Memory B cell (primary cell): ENCODE measurements around the gene IQSEC3.

Experiments
- ATAC-seq: fragments of 150-1000 bp; cut with Tn5 transposase; 2 replicates; pipeline ENCODE4 v1.10.0; 2021; ENCODE audit warnings: low read depth, mild to moderate bottlenecking, moderate library complexity
- DNase-seq, 2 donors: peaks; one replicate each; pipeline ENCODE4 v3.0.0; 2022; ENCODE audit warnings: low spot score in 2 of 2
- H3K27ac Mint-ChIP-seq: one replicate; pipeline ENCODE4 v1.8.0; 2022; ENCODE audit warnings: mild to moderate bottlenecking, moderate library complexity, mixed read lengths
- H3K27me3 Mint-ChIP-seq: one replicate; pipeline ENCODE4 v1.8.0; 2022; ENCODE audit warnings: mixed read lengths
- H3K36me3 Mint-ChIP-seq: one replicate; pipeline ENCODE4 v1.8.0; 2022; ENCODE audit warnings: mild to moderate bottlenecking, mixed read lengths
- H3K4me1 Mint-ChIP-seq: one replicate; pipeline ENCODE4 v1.8.0; 2022; ENCODE audit warnings: mixed read lengths
- H3K4me3 Mint-ChIP-seq: one replicate; pipeline ENCODE4 v1.8.0; 2022; ENCODE audit warnings: mild to moderate bottlenecking, moderate library complexity, mixed read lengths
- H3K9me3 Mint-ChIP-seq: one replicate; pipeline ENCODE4 v1.8.0; 2022; ENCODE audit warnings: mixed read lengths

Gene IQSEC3

DNA sequence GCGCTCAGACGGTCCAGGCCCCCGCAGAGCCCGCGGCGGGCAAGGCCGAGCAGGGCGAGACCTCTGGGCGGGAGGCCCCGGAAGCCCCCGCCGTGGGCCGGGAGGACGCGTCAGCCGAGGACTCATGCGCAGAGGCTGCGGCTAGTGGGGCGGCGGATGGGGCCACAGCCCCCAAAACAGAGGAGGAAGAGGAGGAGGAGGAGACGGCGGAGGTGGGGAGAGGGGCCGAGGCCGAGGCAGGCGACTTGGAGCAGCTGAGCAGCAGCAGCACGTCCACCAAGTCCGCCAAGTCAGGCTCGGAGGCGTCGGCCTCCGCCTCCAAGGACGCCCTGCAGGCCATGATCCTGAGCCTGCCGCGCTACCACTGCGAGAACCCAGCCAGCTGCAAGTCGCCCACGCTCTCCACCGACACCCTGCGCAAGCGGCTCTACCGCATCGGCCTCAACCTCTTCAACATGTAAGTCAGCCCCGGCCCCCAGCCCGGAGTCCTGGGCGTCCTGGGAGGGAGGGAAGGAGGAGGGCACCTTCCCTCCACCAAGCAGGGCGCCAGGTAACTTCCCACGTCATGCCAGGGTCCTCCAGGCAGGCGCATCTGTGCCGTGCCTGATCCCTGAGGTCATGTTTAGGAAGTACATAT lies 72.4 kb downstream of the IQSEC3 start:
- H3K27me3 Mint-ChIP-seq = peaks cover 17% of the 10 kb centered on the region
- no peaks in the 10 kb centered on the region for H3K36me3 Mint-ChIP-seq
- DNase-seq (no peak), ATAC-seq (no peak)
- no peaks in the 10 kb centered on the region for H3K4me1 Mint-ChIP-seq
- no peaks in the 10 kb centered on the region for H3K9me3 Mint-ChIP-seq
- H3K27ac Mint-ChIP-seq = no peak overlapping the region
- peak overlapping the region; percentile 47 for H3K4me3 Mint-ChIP-seq

- ATAC-seq (no peak), DNase-seq (no peak)
- Mint-ChIP-seq H3K4me1 (no peaks in the 10 kb centered on the region), H3K4me3 (no peak overlapping the region), H3K27ac (no peak overlapping the region), H3K27me3 (peaks cover 17% of the 10 kb centered on the region), H3K36me3 (no peaks in the 10 kb centered on the region), H3K9me3 (no peaks in the 10 kb centered on the region)
Measured at GRCh38 chr12:139585-139984, 73.0 kb downstream of the IQSEC3 start.

DNA sequence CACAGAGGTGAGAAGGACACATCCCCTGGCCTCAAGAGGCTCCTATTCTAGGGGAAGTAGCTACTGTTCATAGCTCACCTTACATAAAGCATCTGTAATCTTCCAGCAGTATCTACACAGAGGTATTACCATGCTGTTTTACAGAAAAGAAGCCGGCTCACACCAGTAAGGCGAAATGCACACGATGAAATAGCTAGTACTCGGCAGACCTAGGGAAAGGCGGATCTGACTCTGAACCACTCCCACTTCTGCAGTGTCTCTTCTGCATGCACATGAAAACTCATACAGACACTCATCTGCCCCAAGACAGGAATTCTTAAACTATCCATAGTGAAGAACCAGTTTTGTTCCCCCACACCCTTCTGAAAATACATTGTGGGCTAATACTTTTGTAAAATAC lies 73.6 kb downstream of the IQSEC3 start:
- Mint-ChIP-seq H3K27ac (no peak overlapping the region), H3K27me3 (peaks cover 17% of the 10 kb centered on the region), H3K4me3 (no peak overlapping the region), H3K4me1 (no peaks in the 10 kb centered on the region), H3K9me3 (no peaks in the 10 kb centered on the region), H3K36me3 (no peaks in the 10 kb centered on the region)
- DNase-seq (no peak), ATAC-seq (no peak)

GRCh38 chr12:143964-144649 lies 77.5 kb downstream of the IQSEC3 start:
- DNase-seq = no peak
- Mint-ChIP-seq H3K27ac (no peak overlapping the region), H3K36me3 (no peaks in the 10 kb centered on the region), H3K9me3 (no peaks in the 10 kb centered on the region), H3K27me3 (peaks cover 11% of the 10 kb centered on the region), H3K4me3 (no peak overlapping the region), H3K4me1 (no peaks in the 10 kb centered on the region)
- ATAC-seq = no peak

DNA sequence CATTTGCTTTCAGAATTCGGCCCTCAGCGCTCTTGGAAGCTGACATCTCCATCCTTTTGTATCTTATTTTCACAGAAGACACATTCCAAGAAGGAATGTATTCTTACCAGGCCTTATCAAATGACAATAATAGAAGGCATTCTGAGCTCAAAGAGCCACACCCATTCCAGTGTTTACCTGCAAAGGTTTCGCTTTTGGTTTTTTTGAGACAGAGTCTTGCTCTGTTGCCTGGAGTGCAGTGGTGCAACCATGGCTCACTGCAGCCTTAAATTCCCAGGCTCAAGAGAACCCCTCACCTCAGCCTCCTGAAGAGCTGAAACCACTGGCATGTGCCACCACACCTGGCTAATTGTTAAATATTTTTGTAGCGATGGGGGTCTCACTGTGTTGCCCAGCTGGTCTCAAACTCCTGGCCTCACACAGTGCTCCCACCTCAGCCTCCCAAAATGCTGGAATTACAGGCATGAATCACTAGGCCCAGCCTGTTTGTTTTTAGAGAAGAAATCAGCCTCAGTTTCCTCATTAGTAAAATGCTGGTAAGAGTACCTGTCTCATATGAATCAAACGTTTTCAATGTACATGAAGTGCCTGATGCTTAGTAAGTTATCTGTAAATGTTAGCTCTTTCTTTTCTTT lies 78.2 kb downstream of the IQSEC3 start:
- Mint-ChIP-seq H3K4me3 (no peak overlapping the region), H3K27me3 (peaks cover 8% of the 10 kb centered on the region), H3K9me3 (no peaks in the 10 kb centered on the region), H3K4me1 (no peaks in the 10 kb centered on the region), H3K36me3 (no peaks in the 10 kb centered on the region), H3K27ac (no peak overlapping the region)
- ATAC-seq (no peak), DNase-seq (no peak)

GRCh38 chr12:145369-145960 lies 78.9 kb downstream of the IQSEC3 start:
- H3K27ac Mint-ChIP-seq = no peak overlapping the region

DNA sequence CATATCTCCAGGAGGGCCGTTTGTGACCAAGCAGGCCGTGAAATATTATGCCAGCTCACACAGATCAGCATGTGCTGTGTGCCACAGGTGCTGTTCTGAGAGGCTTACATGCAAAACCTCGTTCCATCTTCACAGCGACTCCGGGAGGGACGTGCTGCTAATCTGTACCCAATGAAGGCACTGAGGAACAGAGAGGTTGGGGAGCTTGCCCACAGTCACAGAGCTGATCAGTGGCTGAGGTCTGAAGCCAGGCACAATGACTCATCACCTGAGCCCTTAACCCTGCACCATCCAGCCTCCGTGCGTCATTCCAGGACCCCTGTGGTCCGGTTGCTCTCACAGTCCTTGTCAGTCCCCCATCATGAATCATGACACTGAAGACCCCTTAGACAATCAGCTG lies 80.7 kb downstream of the IQSEC3 start:
- Mint-ChIP-seq H3K9me3 (no peaks in the 10 kb centered on the region), H3K4me3 (no peak overlapping the region), H3K36me3 (no peaks in the 10 kb centered on the region), H3K27me3 (peaks cover 12% of the 10 kb centered on the region), H3K27ac (no peak overlapping the region), H3K4me1 (no peaks in the 10 kb centered on the region)
- DNase-seq (no peak), ATAC-seq (no peak)

More at GRCh38 chr12:145369-145960, 78.9 kb downstream of the IQSEC3 start:
- Mint-ChIP-seq H3K4me1 (no peaks in the 10 kb centered on the region), H3K36me3 (no peaks in the 10 kb centered on the region), H3K4me3 (no peak overlapping the region), H3K27me3 (peaks cover 11% of the 10 kb centered on the region), H3K9me3 (no peaks in the 10 kb centered on the region)
- ATAC-seq (no peak), DNase-seq (no peak)

GRCh38 chr12:148676-149416 lies 82.3 kb downstream of the IQSEC3 start:
- peaks cover 13% of the 10 kb centered on the region for H3K27me3 Mint-ChIP-seq
- no peaks in the 10 kb centered on the region for H3K9me3 Mint-ChIP-seq
- no peak overlapping the region for H3K4me3 Mint-ChIP-seq
- no peak for DNase-seq
- no peaks in the 10 kb centered on the region for H3K36me3 Mint-ChIP-seq
- H3K27ac Mint-ChIP-seq = no peak overlapping the region
- ATAC-seq = no peak
- no peaks in the 10 kb centered on the region for H3K4me1 Mint-ChIP-seq

DNA sequence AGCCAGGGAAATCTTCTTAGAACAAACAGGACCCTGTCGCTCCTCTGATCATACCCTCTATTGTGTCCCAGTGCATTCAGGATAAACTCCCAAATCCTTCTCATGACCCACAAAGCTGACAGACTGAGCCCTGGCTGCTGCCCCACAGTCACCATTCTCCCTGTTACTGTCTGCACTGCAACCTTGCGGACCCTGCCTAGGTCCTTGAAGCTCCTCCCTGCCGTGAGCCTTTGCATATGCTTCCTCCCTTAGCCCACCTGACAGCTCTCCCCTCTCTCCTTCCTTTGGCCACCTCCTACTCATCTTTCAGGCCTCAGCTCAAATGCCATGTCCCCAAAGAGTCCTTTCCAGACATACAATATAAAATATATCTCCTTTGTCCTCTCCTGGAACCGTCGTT lies 85.0 kb downstream of the IQSEC3 start:
- no peaks in the 10 kb centered on the region for H3K9me3 Mint-ChIP-seq
- H3K27ac Mint-ChIP-seq = no peak overlapping the region
- H3K4me3 Mint-ChIP-seq = no peak overlapping the region
- peaks cover 17% of the 10 kb centered on the region for H3K27me3 Mint-ChIP-seq
- ATAC-seq = no peak
- no peaks in the 10 kb centered on the region for H3K4me1 Mint-ChIP-seq
- DNase-seq = no peak
- H3K36me3 Mint-ChIP-seq = no peaks in the 10 kb centered on the region

DNA sequence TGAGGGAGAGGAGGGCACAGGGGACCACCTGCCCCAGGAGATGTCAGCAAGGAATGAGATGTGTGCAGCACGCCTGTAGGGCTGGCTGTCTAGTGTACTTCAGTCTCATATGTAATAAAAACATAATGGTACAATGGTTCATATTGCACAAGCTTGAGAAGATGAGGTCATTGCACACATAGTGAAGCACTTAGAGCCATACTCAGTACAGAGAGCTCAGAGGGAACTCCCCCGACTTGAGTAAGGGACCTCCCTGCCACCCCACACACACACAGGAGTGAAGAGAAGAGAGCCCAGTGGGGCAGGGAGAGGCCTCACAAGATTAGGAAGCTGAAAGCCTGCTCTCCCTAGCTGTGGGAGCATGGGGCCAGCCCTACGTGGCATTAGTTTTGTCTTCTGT lies 85.9 kb downstream of the IQSEC3 start:
- Mint-ChIP-seq H3K27me3 (peaks cover 17% of the 10 kb centered on the region), H3K9me3 (no peaks in the 10 kb centered on the region), H3K4me1 (no peaks in the 10 kb centered on the region), H3K4me3 (no peak overlapping the region), H3K36me3 (no peaks in the 10 kb centered on the region), H3K27ac (no peak overlapping the region)
- ATAC-seq (no peak), DNase-seq (no peak)

- Mint-ChIP-seq H3K4me1 (no peaks in the 10 kb centered on the region), H3K36me3 (no peaks in the 10 kb centered on the region), H3K9me3 (no peaks in the 10 kb centered on the region), H3K27ac (no peak overlapping the region), H3K4me3 (no peak overlapping the region), H3K27me3 (peaks cover 17% of the 10 kb centered on the region)
- ATAC-seq (peak; percentile 72), DNase-seq (peak; percentile 14 to 32)
Measured at GRCh38 chr12:153080-153746, 86.6 kb downstream of the IQSEC3 start.

GRCh38 chr12:154058-154457 lies 87.5 kb downstream of the IQSEC3 start:
- H3K27me3 Mint-ChIP-seq = peaks cover 18% of the 10 kb centered on the region

GRCh38 chr12:155006-155405 lies 88.4 kb downstream of the IQSEC3 start:
- no peak overlapping the region for H3K4me3 Mint-ChIP-seq
- DNase-seq = no peak
- peaks cover 2% of the 10 kb centered on the region for H3K9me3 Mint-ChIP-seq

More at GRCh38 chr12:154058-154457, 87.5 kb downstream of the IQSEC3 start:
- Mint-ChIP-seq H3K4me1 (peaks cover 2% of the 10 kb centered on the region), H3K9me3 (peaks cover 2% of the 10 kb centered on the region), H3K27ac (no peak overlapping the region), H3K36me3 (no peaks in the 10 kb centered on the region), H3K4me3 (no peak overlapping the region)
- DNase-seq (no peak), ATAC-seq (no peak)

More at GRCh38 chr12:155006-155405, 88.4 kb downstream of the IQSEC3 start:
- Mint-ChIP-seq H3K4me1 (peaks cover 2% of the 10 kb centered on the region), H3K36me3 (no peaks in the 10 kb centered on the region), H3K27me3 (peaks cover 14% of the 10 kb centered on the region), H3K27ac (no peak overlapping the region)
- ATAC-seq = no peak
